Heart left ventricle (tissue), 13 donors: ENCODE results near the gene ITGAE.

Experiments used
- POLR2A ChIP-seq, 2 donors: fragments of 450-650 bp; IDR thresholded peaks; one replicate each; pipeline ENCODE4 v1.6.1; 2017; ENCODE audit warnings: antibody characterized with exemption in 2 of 2, mild to moderate bottlenecking in 2 of 2, moderate library complexity in 2 of 2
- TF ChIP-seq, protein P1 (sequence below), 12 donors: fragments of 200-600 bp; sonication (generic) in 4 of 12; IDR thresholded peaks; one replicate each; pipeline versions ENCODE4 v1.5.0 to v1.8.0; 2018 to 2022; ENCODE audit warnings: antibody characterized with exemption in 12 of 12, mild to moderate bottlenecking in 5 of 12
- donor health status: ischemic (EF 13 %, LVEDD 7.1; RV severe dilation, severe dysfunction).
- donor health status: DM: no; HTN: yes; CAD: no.
- donor health status: DM: no; HTN: no; CAD: no.
- donor health status: ischemic (EF 25% LVEDD 6.9; RV normal size, moderate dysfunction).
- donor health status: ischemic (EF 25% LVEDD 5.7; RV mildly dilated, moderate dysfunction).
- donor health status: ischemic (EF 35%, LVEDD 5.7; RV mildly dilated, moderate dysfunction).
- donor health status: nonischemic (EF 11% LVEDD 7.7; RV severe dilation, severe dysfunction).
- donor health status: DM: yes; HTN: yes; CAD: no.
- donor health status: PGD.
- donor health status: ischemic (EF 29% LVEDD 5.4; RV normal size, mild dysfunction).
- donor health status: nonischemic (EF 23%, LVEDD 6.1; RV moderate dilation, normal function).

DNA sequence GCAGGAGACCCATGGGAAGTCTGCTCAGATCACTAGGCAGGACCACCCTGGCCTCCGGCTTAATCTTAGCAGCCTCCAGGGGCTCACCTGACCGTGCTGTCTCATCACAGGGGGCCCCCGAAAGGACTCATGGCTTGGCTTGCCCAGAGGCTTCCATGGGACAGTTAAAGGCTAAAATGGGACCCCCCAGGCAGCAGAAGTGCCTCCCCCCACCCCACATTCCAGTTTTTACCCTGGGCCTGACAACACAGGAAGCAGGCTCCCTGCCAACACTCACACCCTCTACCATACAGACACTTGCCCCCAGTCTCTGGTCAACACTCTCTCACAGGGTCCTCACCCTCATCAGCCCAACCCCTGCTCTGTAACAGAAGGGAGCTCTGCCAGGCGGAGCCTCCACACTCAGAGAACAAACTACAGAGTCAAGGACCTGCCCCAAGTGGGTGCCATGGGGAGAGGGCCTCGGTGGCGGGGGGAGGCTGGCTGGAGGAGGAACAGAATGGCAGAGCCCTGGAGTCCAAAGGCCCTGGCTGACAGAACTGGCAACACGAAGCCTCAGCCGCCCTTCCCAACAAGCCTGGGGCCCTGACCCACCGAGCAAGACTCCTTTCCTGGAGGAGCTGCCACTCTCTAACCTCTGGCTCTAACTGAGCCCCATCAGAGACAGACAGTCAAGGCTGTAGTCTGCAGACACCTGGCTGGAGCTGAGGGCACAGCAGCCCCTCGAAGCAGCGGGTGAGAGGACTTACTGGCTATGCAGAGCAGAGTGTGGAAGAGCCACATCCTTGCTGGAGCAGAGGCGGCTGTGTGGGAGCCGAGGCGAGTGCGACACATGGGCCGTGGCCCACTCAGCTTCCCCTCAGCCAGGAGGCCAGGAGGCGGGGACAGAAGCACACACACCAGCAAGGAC lies at the start of gene ITGAE:
- TF ChIP-seq, protein P1, sequence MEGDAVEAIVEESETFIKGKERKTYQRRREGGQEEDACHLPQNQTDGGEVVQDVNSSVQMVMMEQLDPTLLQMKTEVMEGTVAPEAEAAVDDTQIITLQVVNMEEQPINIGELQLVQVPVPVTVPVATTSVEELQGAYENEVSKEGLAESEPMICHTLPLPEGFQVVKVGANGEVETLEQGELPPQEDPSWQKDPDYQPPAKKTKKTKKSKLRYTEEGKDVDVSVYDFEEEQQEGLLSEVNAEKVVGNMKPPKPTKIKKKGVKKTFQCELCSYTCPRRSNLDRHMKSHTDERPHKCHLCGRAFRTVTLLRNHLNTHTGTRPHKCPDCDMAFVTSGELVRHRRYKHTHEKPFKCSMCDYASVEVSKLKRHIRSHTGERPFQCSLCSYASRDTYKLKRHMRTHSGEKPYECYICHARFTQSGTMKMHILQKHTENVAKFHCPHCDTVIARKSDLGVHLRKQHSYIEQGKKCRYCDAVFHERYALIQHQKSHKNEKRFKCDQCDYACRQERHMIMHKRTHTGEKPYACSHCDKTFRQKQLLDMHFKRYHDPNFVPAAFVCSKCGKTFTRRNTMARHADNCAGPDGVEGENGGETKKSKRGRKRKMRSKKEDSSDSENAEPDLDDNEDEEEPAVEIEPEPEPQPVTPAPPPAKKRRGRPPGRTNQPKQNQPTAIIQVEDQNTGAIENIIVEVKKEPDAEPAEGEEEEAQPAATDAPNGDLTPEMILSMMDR (IDR thresholded peaks at IDR 0.05) = no peak
- no peak for TF ChIP-seq POLR2A (IDR thresholded peaks at IDR 0.05)
